Stimulated activated naive CD8-positive, alpha-beta T cell treated with anti-CD3 and anti-CD28 coated beads, Interleukin-15, amount 100 ng/mL, for 72 hours (primary cell): Measurements from ENCODE around the gene KCNH3.
"Not testable (repeated sequence)": the region's sequence is repeated elsewhere in the genome, so short reads cannot be mapped to it uniquely, and the experiment has no call there.

Source experiments
- ATAC-seq: fragments of 150-1000 bp; cut with Tn5 transposase; 2 replicates; pipeline ENCODE4 v1.10.0; 2021; ENCODE audit warnings: mild to moderate bottlenecking, moderate library complexity
- DNase-seq, 2 donors: peaks; one replicate each; pipeline ENCODE4 v3.0.0; 2021 to 2022
- H3K27ac Mint-ChIP-seq, 2 donors: one replicate each; pipeline ENCODE4 v1.8.0; 2022; ENCODE audit warnings: mild to moderate bottlenecking in 2 of 2, mixed read lengths in 2 of 2, moderate library complexity in 2 of 2
- H3K27me3 Mint-ChIP-seq: one replicate; pipeline ENCODE4 v1.8.0; 2022; ENCODE audit warnings: mixed read lengths
- H3K4me1 Mint-ChIP-seq: one replicate; pipeline ENCODE4 v1.8.0; 2022; ENCODE audit warnings: mild to moderate bottlenecking, mixed read lengths
- H3K4me3 Mint-ChIP-seq, 2 donors: one replicate each; pipeline ENCODE4 v1.8.0; 2022; ENCODE audit warnings: mild to moderate bottlenecking in 2 of 2, mixed read lengths in 2 of 2, moderate library complexity in 1 of 2
- H3K9me3 Mint-ChIP-seq, 2 donors: one replicate each; pipeline ENCODE4 v1.8.0; 2022; ENCODE audit warnings: mixed read lengths in 2 of 2

KCNH3 gene

DNA sequence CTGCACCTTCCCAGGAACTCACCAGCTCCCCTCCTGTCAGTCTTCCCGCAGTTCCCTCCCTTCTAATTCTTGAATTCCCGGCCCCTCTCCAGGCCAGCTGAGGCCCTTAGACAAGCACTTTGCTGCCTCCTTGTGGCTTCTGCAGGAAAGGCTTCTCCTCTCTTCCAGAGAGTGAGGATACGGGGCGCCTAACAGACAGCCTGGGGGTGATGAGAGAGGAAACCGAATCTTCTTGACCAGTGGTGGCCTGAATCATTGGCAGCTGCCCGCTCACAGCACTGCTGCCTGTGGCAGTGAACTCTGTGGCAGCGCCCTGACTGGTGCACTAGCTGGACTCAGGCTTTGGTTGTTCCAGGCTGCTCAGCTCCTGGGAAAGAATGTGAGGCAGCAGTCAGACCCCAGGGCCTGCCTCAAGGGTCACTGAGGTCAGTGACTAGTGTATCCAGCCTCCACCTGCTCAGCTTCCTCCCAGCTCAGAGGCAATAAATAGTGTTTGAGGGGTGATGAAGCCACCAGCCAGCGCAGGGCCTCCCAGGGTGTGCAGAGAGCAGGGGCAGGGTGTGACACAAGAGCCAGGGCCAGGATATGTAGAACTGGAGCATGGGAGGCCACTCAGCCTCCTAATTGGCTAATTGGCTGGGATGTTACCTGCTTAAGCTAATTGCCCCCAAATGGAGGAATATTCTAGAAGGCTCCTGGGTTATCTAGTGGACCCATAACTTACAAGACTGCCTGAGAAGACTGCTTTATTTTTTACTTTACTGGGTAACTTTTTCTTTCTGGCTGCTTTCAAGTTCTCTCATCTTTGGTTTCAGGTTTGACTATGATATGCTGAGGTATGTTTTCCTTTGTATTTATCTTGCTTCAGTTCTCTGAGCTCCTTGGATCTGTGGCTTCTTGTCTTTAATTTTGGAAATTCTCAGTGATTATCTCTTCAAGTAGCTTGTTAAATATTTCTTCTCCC, 42.0 kb downstream of the KCNH3 start:
- H3K27me3 Mint-ChIP-seq = no peaks in the 10 kb centered on the region
- no peaks in the 10 kb centered on the region for H3K9me3 Mint-ChIP-seq
- ATAC-seq = peak; percentile 78
- DNase-seq = peak; percentile 43 to 44
- no peak overlapping the region for H3K27ac Mint-ChIP-seq
- H3K4me1 Mint-ChIP-seq = peaks cover 27% of the 10 kb centered on the region
- H3K4me3 Mint-ChIP-seq = no peak overlapping the region

DNA sequence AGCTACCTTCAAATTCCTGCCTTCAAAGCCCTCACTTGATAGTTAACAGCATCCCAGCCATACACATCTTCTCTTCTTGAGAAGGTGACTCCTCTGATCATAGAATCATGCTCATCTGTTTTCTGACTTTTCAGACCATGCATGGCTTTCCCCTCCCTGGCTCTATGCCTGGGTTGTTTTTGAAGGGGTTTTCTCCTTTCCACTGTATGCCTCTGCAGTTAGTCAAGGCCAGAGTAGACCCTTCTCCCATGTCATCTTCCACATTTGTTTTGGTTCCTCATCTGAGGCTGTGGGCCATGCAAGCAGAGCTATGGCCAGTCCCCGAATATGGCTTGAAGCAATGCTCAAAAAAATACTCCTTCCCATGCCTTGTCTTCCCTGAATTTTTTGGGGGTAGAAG, 43.4 kb downstream of the KCNH3 start:
- Mint-ChIP-seq H3K9me3 (no peaks in the 10 kb centered on the region), H3K27ac (no peak overlapping the region), H3K4me3 (no peak overlapping the region), H3K27me3 (no peaks in the 10 kb centered on the region), H3K4me1 (peaks cover 27% of the 10 kb centered on the region)
- ATAC-seq (no peak), DNase-seq (no peak)

GRCh38 chr12:49582850-49583249, 44.0 kb downstream of the KCNH3 start:
- Mint-ChIP-seq H3K27ac (no peak overlapping the region), H3K9me3 (no peaks in the 10 kb centered on the region), H3K27me3 (no peaks in the 10 kb centered on the region), H3K4me1 (peaks cover 27% of the 10 kb centered on the region), H3K4me3 (no peak overlapping the region)
- ATAC-seq = no peak
- no peak for DNase-seq

GRCh38 chr12:49583366-49584094, 44.7 kb downstream of the KCNH3 start:
- Mint-ChIP-seq H3K27me3 (no peaks in the 10 kb centered on the region), H3K27ac (no peak overlapping the region), H3K4me3 (no peak overlapping the region), H3K4me1 (peaks cover 27% of the 10 kb centered on the region), H3K9me3 (no peaks in the 10 kb centered on the region)
- no peak for DNase-seq
- ATAC-seq = no peak

GRCh38 chr12:49584591-49584990, 45.8 kb downstream of the KCNH3 start:
- ATAC-seq = no peak
- Mint-ChIP-seq H3K27me3 (no peaks in the 10 kb centered on the region), H3K4me3 (no peak overlapping the region), H3K27ac (no peak overlapping the region), H3K9me3 (no peaks in the 10 kb centered on the region), H3K4me1 (peaks cover 27% of the 10 kb centered on the region)
- no peak for DNase-seq

DNA sequence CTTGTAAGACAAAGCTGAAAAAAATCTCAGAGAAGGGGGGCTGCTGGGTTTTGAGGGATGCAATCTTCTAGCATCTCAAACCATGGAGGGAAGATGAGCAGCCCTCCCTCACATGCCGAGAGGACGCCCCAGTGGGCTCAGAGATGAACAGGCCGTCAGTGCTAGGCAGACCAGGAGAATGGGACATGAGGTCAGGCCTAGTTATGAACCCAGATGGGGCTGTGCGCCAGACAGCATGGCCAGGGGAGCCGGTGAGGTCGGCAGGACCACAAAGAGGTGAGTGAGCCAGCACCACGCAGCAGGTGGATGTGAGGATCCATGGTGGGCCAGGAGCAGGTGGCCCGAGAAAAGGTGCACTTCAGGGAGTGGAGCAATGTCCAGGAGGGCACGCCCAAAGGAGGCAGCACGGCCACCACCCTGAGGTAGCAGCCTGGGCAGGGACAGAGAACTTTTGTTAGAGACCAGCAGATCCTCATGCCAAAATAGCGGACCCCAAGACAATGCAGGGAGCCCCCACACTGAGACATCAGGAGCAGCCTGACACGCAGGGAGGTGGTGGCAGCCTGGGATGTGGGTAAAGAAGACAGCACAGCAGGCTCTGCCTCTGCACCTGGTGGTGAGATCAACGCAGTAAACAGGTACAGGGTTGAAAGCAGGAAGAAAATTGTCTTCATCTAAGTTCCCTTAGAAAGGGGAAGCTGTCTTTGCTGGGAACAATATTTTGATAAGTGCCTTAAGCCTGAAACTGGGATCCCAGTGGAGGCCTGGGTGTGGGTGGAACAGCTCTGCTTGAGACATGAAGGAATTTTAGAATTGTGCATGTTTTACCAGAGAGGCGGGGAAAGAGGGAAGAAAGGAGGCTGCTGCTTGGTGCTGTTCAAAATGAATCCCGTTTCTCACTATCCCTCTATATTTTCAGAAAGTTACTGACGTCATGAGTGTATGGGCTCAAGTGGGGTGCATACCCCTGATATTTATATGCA, 46.9 kb downstream of the KCNH3 start:
- H3K27ac Mint-ChIP-seq = no peak overlapping the region
- ATAC-seq = no peak

DNA sequence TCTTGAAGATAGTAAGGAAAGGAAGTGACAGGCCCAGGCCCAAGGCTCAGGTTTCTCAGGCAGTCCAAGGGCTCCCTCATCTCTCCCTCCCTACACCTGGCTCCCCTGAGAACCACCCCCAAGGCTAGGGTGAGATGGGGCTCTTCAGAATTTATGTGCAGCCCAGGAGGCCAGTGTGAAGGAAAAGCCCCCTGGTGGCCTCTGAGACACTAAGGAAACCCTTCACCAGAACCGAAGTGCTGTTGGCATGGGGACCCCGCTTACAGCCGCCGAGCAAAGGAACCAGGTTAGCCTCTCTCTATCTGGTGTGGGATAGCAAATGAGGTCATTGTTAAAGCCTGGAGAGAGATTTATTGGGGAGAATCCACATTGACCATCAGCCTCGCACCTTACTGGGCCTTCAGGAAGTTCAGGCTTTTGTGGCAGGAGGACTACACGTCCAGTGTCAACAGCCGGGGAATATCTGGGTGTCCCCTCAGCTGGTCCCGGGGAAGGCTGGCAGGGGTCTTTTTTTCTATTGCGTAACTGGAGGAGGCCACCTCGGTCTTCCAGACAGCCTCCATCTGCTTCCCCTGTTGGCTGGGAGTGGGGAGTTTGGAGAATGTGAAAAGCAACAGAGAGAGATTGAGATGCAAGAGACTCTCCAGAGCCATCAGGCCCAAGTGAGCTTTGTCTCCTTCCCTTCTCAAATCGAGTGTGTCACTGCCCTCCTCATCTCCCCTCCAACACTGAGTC, 48.5 kb downstream of the KCNH3 start:
- Mint-ChIP-seq H3K9me3 (peaks cover 0 to 18% of the 10 kb centered on the region in 2 donors), H3K27ac (no peak overlapping the region), H3K27me3 (no peaks in the 10 kb centered on the region), H3K4me1 (peaks cover 5% of the 10 kb centered on the region), H3K4me3 (no peak overlapping the region)
- ATAC-seq (no peak), DNase-seq (no peak)

More for the DNA sequence above, 46.9 kb downstream of the KCNH3 start:
- Mint-ChIP-seq H3K4me3 (no peak overlapping the region), H3K9me3 (peaks cover 0 to 11% of the 10 kb centered on the region in 2 donors), H3K27me3 (no peaks in the 10 kb centered on the region), H3K4me1 (peaks cover 20% of the 10 kb centered on the region)
- DNase-seq = no peak

GRCh38 chr12:49588281-49588680, 49.5 kb downstream of the KCNH3 start:
- peaks cover 5% of the 10 kb centered on the region for H3K4me1 Mint-ChIP-seq
- peaks cover 4 to 18% of the 10 kb centered on the region in 2 donors for H3K9me3 Mint-ChIP-seq
- no peak overlapping the region for H3K4me3 Mint-ChIP-seq
- H3K27ac Mint-ChIP-seq = peak overlapping the region in 1 of 2 donors; percentile 45
- ATAC-seq (no peak), DNase-seq (no peak)
- H3K27me3 Mint-ChIP-seq = no peaks in the 10 kb centered on the region

DNA sequence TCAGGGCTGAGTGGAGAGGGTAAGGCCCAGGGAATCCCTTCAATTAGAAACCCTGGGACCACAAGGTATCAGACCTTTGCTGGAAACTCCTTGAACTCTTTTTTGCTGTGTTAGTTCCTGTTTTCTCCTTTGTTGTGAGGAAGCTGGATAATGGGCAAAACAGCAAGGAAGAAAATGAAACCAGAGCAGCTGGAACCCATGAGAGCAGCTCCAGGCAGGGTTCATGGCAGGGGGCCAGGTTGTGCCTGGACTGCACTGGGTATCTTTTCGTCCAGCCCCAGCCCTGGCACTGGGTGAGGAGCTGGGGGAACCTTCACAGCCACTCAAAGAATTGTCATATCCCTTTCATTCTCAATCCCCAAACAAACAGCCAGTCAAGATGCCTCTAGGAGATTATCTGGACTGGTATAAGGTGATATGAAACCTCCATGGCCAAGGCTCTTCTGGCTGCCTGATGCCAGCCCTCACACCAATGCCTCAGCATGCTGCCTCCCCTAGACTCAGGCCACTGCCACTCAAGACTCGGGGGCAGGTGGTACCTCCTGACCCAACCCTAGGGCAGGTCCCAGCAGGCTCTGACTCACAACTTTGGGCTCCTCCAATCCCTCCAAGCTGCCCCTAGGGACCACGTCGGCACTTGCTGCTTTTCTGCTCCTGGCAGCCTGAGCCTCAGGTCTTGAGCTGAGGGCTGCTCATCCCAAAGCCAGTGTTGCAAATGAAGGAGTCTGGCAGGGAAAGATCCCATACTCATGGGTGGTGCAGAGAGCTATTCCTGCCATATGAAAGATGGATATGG, 50.1 kb downstream of the KCNH3 start:
- no peaks in the 10 kb centered on the region for H3K27me3 Mint-ChIP-seq
- no peak overlapping the region for H3K4me3 Mint-ChIP-seq
- ATAC-seq (no peak), DNase-seq (no peak)
- H3K4me1 Mint-ChIP-seq = peaks cover 5% of the 10 kb centered on the region
- peak overlapping the region in 1 of 2 donors; percentile 64 for H3K27ac Mint-ChIP-seq
- peaks cover 4 to 18% of the 10 kb centered on the region in 2 donors for H3K9me3 Mint-ChIP-seq

- no peak for DNase-seq
- Mint-ChIP-seq H3K4me3 (no peak overlapping the region), H3K27ac (no peak overlapping the region), H3K27me3 (no peaks in the 10 kb centered on the region), H3K4me1 (no peaks in the 10 kb centered on the region), H3K9me3 (no peaks in the 10 kb centered on the region)
- ATAC-seq = no peak
Measured at GRCh38 chr12:49598527-49598926, 59.7 kb downstream of the KCNH3 start.

GRCh38 chr12:49599961-49600360, 61.1 kb downstream of the KCNH3 start:
- Mint-ChIP-seq H3K27me3 (no peaks in the 10 kb centered on the region), H3K4me3 (no peak overlapping the region)
- DNase-seq = no peak

GRCh38 chr12:49603721-49604120, 64.9 kb downstream of the KCNH3 start:
- Mint-ChIP-seq H3K9me3 (no peaks in the 10 kb centered on the region), H3K4me1 (peaks cover 9% of the 10 kb centered on the region), H3K27me3 (no peaks in the 10 kb centered on the region), H3K4me3 (no peak overlapping the region), H3K27ac (no peak overlapping the region)
- no peak for ATAC-seq
- DNase-seq = no peak

More at GRCh38 chr12:49599961-49600360, 61.1 kb downstream of the KCNH3 start:
- no peaks in the 10 kb centered on the region for H3K9me3 Mint-ChIP-seq
- H3K4me1 Mint-ChIP-seq = peaks cover 3% of the 10 kb centered on the region
- ATAC-seq = no peak
- H3K27ac Mint-ChIP-seq = no peak overlapping the region

GRCh38 chr12:49604856-49605255, 66.0 kb downstream of the KCNH3 start:
- peak overlapping the region in 1 of 2 donors; percentile 13 for H3K4me3 Mint-ChIP-seq
- H3K27ac Mint-ChIP-seq = peak overlapping the region in 1 of 2 donors; percentile 90

GRCh38 chr12:49605539-49605938, 66.7 kb downstream of the KCNH3 start, which contains the start of gene FAM186B:
Gene FAM186B (minus strand): TSS chr12:49605639. CDS start chr12:49605477, 162 bp downstream.
- not testable (repeated sequence) for ATAC-seq, DNase-seq, H3K9me3 Mint-ChIP-seq, H3K4me1 Mint-ChIP-seq, H3K27me3 Mint-ChIP-seq
- H3K27ac Mint-ChIP-seq = peak within 1 kb of the TSS; percentile 16 to 90
- peak within 1 kb of the TSS in 1 of 2 donors; percentile 13 for H3K4me3 Mint-ChIP-seq

More at GRCh38 chr12:49604856-49605255, 66.0 kb downstream of the KCNH3 start:
- DNase-seq (no peak), ATAC-seq (no peak)
- Mint-ChIP-seq H3K9me3 (no peaks in the 10 kb centered on the region), H3K27me3 (no peaks in the 10 kb centered on the region), H3K4me1 (peaks cover 9% of the 10 kb centered on the region)
